NCI-H1694 (cell line): Measurements from ENCODE around the gene IL36B.

Source experiments
- DNase-seq: peaks from one replicate; lab custom pipeline; 2025; lab: John Stamatoyannopoulos, UW

IL36B gene

DNA sequence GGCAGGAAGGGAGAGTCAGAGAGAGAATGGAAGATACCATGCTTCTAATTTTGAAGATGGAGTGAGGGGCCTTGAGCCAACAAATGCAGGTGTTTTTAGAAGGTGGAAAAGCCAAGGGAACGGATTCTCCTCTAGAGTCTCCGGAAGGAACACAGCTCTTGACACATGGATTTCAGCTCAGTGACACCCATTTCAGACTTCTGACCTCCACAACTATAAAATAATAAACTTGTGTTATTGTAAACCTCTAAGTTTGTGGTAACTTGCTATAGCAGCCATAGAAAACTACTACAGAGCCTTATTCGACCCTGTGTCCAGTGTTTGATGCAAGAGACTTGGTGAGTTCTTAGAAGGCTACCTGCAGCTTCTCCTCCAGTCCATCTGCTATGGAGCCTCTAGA, 22.9 kb upstream of the IL36B start:
- DNase-seq = no peak

DNA sequence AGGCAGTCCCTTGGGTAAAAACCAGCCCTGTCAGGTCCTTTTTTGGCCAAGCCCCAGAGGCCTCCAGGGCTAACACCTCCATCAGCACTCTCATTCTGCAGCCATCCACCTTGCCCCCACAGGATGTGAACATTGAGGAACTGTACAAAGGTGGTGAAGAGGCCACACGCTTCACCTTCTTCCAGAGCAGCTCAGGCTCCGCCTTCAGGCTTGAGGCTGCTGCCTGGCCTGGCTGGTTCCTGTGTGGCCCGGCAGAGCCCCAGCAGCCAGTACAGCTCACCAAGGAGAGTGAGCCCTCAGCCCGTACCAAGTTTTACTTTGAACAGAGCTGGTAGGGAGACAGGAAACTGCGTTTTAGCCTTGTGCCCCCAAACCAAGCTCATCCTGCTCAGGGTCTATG, 22.4 kb upstream of the IL36B start:
- no peak for DNase-seq

DNA sequence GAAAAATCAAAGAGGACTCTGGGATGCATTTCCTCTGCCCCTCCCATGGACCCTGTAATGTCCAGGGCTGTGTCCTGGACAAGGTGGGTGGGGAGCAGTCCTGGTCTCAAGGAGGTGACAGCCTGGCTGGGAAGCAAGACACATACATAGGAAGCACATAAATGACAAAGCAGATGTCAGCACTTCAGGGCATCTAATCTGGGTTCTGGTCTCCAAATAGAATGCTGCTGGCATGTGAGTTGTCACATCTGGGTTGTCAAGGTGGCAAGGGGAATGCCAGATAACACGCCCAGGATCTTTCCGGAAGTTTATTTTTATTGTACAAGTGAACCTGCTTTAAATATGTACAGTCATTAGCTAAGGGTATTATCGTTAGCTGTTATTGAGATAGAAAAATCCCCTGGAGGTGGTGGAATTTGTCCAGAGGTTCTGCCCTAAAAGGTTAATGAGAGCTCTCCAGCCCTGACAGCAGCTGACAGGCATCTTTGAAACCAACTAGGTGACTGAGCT, 20.7 kb upstream of the IL36B start:
- no peak for DNase-seq

DNA sequence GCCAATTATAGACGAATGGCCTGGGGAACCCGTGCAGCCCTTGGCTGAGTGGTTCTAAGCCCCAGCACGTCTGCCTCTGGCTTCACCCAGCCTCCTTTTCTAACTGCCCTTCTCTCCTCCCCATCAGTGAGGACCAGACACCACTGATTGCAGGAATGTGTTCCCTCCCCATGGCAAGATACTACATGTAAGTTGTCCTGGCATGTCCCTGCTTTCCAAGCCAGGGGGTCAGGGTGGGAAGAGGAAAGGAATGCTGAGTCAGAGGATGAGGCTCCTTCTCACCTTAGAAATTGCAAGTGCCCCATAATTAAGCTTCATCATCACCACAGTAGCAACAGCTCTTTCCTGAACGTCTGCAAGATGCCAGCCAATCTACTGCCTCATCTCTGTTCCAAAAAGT, 19.9 kb upstream of the IL36B start:
- no peak for DNase-seq

DNA sequence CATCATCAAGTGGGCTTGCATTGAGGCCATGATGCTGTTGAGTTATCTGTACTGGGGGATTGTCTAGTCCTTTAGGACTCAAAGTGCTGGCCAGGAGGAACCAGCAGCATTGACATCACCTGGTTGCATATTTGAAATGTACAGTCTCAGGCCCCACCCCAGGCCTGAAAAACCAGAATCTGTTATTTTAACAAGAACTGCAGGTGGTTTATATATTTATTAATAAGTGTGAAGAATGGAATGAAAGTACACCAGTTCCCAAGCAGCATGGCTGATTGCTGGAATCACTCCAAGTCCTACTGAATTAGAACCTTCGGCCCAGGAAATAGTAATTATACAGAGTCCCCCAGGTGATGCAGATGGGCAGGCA, 17.9 kb upstream of the IL36B start:
- no peak for DNase-seq

DNA sequence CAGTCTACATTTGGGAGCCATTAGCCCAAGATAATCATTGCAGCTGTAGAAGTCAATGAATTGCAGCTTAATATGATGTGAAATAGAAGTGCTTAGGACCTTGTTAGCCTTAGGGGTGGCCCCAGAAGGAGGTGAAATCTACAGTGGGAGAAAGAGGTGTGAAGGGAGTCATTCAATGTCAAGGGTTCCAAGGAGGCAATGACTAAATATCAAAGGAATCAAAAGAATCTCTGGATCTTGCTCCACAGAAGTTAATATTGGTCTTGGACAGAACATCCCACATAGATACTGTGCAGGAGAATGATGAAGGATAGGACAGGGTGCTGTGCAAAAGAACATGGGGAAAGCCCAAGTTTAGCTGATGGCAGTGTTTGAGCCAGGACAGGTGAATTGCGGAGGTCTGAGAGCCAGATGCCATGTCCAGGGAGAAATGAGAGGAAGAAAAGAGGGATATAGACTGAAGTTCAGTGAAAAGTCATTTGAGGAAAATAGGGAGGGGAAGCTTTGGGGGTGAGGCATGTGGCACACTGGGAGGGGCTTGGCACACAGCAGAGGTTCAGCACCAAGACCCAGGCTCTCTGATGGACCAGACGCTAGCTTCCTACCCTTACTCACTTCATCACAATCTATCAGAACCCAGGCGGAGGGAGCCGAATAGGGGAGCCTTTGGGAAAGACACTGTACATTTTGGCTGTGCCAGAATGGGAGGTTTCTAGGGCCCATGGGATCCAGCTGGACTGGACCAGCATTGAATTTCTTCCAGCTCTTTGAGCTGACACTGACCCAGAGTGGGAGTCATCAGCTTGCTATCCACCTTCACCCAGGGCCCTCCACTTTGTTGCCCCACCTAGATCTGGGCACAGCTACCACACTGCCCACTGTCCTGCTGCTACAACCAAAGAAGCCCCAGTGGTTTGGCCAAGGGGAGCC, 17.3 kb upstream of the IL36B start:
- no peak for DNase-seq

DNA sequence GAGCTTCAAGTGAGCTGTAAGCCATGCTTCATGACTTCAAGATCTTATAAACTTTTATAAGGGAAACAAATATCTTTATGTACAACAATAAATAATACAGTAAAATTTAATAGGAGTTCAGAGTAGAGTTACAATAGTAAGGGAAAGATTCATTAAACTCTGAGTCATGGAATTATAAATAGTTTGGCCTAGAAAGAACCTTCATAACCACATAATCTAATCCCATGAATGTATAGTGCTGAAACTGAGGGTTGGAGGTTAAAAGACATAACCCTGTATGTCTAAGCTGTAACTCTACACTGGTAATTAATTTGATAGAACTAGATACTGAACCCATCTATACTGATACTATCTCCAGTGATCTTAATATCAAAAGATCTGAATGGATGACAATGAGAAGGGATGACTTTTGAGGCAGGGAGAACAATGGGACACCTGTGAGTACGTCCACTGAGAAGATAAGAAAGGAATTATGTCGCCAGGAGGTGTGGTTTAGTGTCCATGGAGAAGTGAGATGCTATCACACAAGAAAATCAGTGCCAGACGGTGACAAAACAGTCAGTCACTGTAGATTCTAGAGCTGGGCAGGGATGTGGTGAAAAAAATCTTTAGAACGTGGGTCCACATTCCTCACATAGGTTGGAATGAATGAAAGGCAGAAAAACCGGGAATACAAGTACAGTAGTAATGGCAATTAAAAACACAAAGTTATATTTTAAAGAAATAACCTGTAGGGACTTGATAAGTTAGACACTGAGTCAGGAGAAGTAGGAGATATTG, 16.2 kb upstream of the IL36B start:
- no peak for DNase-seq

DNA sequence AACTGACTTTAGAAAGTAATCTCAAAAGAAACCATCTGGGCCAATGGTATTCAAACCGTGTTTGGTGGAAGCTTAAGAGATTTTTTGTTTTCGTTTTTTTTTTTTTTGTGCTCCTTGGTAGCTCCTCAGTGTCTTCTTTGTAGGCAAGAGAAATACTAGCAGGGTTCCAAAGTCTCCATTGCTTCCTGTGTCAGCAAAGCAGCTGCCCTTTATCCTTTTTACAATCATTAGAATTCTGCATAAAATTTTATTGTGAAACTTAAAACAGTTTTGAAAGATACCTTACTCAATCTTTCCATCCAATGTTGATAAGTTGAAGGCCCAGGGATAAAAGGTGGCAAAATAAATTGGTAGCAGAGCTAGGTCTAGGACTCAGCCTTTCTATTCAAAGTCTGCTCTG, 15.6 kb upstream of the IL36B start:
- no peak for DNase-seq

DNA sequence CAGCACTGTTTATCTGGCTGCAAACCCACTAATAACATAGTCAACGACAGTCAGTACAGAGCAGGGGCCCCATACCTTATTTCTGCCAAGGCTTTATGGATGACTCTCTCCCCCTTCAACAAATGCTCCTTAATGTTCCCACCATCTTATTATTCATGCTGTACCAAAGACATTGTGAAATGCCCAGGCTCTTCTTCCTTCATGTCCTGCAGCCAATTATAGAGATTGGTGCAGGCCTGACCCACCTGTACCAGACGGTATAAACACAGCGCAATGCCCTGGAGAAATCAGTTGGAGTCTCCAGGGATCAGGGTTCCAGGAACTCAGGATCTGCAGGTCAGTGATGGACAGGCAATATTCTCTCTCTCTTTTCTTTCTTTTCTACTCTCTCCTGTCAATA, 15.0 kb upstream of the IL36B start, which contains the start of gene IL1F10:
Gene IL1F10 (plus strand): TSS at position 290 of the 400 bp plus-strand sequence. CDS start 4,769 bp downstream, outside the sequence.
- no peak for DNase-seq

DNA sequence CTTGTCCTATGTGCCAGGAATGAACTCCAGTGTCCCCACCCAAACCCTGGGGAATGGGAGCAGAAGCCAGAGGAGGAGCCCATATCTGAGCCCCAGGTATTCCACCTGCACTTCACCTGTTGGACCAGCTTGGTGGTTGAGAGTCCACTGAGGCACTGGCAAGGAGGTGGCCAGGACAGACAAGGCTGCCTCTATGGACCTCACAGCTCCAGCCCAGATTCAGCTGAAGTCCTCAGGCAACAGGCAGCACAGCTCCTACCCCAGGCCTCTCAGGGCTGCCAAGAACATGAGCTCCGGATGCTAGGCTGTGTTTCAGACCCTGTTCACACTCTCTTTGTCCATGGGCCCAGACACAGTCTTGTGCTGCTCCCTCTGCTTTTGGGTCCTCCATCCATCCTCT, 12.2 kb upstream of the IL36B start:
- no peak for DNase-seq

DNA sequence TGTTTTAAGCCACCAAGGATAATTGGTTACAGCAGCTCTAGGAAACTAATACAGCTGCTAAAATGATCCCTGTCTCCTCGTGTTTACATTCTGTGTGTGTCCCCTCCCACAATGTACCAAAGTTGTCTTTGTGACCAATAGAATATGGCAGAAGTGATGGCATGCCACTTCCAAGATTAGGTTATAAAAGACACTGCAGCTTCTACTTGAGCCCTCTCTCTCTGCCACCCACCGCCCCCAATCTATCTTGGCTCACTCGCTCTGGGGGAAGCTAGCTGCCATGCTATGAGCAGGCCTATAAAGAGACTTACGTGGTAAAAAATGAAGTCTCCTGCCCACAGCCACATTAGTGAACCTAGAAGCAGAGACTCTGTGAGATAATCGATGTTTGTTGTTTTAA, 11.6 kb upstream of the IL36B start:
- DNase-seq = no peak

DNA sequence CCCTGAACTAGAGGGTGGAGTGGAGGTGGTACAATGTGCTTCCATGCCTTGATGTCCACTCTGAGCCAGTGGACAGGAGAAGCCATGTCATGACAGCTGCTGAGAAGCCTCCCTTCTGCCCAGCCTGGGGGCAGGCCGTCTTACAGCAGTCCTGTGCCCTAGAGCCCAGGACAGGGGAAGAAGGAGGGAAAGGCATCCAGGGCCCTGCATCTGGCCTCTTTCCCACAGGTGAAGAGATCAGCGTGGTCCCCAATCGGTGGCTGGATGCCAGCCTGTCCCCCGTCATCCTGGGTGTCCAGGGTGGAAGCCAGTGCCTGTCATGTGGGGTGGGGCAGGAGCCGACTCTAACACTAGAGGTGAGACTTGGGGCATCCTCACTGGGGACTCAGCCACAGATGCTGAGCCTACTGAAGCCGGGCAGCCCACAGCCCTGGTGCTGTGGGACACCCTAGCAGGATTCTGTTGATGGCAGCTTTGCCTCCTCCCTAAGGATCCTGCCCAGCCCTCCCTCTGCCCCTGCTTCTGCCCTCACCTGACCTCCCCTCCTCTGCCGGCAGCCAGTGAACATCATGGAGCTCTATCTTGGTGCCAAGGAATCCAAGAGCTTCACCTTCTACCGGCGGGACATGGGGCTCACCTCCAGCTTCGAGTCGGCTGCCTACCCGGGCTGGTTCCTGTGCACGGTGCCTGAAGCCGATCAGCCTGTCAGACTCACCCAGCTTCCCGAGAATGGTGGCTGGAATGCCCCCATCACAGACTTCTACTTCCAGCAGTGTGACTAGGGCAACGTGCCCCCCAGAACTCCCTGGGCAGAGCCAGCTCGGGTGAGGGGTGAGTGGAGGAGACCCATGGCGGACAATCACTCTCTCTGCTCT, 9.5 kb upstream of the IL36B start:
- no peak for DNase-seq

DNA sequence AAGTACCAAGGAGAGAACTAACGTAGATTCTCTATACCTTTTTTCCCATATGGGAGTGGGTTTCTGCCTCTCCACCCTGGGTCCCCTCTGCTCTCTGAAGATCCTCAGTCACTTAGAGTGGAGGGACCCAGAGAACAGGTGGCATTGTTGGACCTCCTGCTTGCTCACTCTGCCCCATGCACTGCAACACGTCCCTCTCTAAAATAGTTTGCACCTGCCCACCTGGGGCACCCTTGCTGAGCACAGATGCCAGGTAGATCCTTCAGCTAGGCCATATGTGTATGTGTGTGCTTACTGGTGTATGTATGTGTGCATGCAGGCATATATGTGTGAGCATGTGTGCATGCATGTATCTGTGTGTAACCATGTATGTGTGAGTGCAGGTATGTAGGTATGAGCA, 8.6 kb upstream of the IL36B start:
- no peak for DNase-seq

DNA sequence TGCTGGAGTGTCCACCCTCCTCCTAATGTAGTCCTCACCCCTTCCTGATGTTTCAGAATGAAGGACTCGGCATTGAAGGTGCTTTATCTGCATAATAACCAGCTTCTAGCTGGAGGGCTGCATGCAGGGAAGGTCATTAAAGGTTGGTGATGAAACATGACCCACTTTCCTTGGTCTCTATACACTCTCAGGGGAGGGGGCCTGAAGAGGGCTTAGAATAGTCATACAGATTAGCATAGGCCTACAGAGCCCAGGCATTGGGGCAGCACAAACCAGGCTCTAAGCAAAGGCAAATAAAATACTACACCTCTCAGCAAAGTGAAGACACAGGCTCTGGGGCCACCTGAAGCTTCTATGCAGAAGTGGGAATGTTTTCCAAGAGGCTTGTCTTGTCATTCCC, 8.1 kb upstream of the IL36B start:
- no peak for DNase-seq

DNA sequence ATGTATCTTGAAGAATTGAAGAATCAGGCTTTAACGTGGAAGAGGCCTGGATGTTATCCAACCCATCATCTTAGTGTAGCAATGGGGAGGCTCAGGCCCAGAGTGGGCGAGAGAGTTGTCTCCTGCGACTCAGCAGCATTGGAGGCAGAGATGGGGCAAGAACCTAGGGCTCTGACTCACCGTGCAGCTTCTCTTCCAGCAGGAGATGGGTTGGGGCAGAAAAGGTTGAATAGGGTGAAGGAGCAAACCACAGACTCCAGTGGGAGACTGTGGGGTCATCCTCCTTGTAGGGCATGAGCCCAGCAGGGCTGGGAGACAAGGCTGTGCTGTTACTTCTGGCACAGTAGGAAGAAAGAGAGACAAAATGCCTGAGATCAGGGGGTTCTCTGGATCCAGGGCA, 7.7 kb upstream of the IL36B start:
- DNase-seq = no peak

DNA sequence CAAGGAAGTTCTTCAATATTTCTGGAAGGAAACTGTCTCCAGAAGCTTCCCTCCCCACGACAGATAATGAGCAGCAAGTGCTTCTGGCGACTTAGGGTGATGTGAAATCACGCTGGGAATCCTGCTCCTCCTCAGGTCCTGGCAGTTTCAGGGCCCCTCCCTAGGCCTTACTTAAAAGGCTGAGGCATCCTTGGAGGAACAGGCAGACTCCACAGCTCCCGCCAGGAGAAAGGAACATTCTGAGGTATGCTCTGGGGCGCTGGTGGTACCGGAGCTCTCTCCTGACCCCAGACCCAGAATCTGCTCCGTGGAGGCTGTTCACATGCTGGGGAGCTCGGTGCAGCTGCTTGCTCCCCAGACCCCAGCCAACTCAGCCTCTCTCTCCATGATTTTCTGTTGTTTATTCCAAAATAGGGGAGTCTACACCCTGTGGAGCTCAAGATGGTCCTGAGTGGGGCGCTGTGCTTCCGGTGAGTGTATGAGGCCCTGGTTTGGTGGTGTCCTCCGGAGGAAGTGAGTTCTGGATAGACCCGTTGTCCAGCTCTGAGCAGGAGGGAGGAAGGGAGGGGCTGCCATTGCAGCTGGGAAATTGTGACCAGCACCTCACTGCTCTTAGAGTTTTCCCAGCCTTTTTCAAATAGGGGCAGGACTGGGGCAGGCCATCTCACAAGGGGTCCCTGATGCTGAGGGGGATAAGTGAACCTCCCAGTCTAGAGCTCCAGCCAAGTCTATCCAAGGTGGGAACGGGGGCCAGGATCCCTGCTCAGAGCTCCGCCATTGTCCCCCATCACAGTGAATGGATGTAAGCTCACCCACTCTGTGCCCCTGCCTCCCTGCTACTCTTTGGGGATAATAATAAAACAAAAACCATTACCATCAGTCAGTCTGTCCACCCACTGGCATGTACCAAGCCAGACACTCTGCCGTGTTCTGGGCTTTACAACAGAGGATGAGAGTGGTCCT, 6.6 kb upstream of the IL36B start, which contains the start of gene IL36RN:
Gene IL36RN (plus strand): TSS at position 201 of the 963 bp plus-strand sequence. CDS start 241 bp downstream, at position 442.
- DNase-seq = no peak

DNA sequence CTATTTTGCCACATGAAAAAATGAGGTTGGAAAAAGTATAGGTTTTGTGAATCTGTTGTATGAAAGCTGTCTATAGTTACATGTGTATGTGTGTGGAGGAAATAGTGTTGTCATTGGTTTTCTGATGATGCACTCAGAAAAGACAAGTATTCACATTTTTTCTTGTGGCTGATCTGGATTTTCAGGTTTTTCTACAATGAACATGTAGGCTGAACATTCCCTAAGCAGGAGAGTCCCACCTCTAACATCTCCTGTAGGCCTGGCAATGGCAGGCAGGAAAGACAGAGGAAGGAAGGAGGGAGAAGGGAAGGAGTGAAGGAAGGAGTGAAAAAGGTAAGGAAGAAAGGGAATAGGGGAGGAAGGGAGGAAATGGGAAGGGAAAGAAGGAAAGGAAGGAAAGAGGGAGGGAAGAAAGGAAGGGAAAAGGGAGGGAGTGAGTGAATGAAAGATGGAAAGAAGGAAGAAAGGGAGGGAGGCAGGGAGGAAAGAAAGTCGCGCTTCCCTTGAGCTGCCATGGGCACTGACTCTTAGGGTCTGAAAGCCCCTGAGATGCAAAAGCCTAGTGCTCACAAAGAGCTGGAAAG, 5.8 kb upstream of the IL36B start:
- DNase-seq = no peak

DNA sequence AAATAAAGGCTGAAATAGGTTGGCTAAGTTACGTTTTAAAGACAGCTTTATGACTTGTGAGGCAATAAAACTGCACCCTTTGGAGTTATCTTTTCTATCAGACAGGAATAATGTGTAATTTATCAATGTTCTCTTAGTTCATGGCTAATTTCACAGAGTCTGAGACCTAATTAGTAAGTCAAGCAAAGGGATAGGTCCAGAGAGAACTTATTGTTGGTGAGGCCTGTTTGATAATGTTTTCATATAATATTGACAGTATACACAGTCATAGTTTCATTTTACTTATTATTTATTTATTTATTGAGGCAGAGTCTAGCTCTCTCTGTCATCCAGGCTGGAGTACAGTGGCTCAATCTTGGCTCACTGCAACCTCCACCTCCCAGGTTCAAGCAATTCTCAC, 4.5 kb upstream of the IL36B start:
- DNase-seq = no peak

DNA sequence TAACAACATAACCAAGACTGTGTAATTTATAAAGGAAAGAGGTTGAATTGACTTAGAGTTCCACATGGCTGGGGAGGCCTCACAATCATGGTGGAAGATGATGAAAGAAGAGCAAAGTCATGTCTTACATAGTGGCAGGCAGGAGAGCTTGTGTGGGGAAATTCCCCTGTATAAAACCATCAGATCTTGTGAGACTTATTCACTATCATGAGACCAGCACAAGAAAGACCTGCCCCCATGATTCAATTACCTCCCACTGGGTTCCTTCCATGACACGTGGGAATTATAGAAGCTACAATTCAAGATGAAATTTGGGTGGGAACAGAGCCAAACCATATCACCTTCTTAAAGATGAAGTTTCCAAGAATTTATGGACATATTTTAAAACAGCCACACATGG, 3.9 kb upstream of the IL36B start:
- DNase-seq = no peak

DNA sequence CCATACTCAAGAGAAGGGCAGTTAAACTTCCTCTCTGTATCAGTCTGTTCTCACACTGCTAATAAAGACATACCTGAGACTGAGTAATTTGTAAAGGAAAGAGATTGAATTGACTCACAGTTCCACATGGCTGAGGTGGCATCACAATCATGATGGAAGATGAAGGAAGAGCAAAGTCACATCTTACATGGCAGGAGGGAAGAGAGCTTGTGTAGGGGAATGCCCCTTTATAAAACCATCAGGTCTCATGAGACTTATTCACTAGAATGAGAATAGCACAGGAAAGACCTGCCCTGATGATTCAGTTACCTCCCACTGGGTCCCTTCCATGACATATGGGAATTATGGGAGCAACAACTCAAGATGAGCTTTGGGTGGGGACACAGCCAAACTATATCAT, 1.4 kb upstream of the IL36B start:
- DNase-seq = no peak
